Head of caudate nucleus (tissue), 42 donors: ENCODE data around the gene ATRAID.
"Not testable (repeated sequence)": the region's sequence is repeated elsewhere in the genome, so short reads cannot be mapped to it uniquely, and the experiment has no call there.

Experiments
- DNase-seq, 42 donors: peaks; one replicate each; pipeline versions ENCODE4 v3.0.0 to v3.0.0-alpha.2; 2020 to 2021; ENCODE audit warnings: mixed read lengths in 7 of 42
- intact Hi-C: fragments of 100-400 bp; cut with DNase I; formaldehyde crosslinking; loops from one replicate; pipeline ENCODE4 v1.15.0; 2022

ATRAID gene, protein sequence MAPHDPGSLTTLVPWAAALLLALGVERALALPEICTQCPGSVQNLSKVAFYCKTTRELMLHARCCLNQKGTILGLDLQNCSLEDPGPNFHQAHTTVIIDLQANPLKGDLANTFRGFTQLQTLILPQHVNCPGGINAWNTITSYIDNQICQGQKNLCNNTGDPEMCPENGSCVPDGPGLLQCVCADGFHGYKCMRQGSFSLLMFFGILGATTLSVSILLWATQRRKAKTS

DNA sequence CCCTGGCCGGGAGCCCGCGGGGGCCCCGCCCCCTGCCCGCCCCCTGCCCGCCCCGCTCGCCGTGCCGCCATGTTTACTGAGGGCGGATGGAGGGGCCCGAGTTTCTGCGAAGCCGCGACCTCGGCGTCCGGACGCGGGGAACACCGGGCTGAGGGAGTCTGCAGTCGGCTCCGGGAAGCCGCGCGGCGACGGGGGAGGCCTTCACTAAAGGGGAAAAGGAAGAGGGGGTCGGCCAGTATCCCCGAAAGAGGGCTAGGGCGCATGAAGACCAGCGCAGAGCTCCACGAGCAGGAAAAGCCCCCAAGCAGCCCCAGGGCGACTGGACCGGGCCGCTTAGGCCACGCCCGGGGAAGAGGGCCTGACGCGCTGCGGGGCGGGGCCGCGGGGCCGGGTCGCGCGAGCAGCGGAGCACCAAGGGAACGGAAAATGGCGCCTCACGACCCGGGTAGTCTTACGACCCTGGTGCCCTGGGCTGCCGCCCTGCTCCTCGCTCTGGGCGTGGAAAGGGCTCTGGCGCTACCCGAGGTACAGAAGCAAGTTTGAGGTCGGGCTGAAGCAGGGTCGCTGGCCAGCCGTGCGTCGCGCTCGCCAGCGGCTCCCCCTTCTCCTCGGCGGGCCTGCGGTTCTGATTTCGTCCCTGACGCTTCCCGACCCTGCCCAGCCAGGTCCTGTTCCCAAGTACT lies at the start of gene ATRAID, which contains the start of gene SLC5A6:
ATRAID (plus strand) TSS at position 99 of the 683 bp plus-strand sequence; CDS start at position 427, 328 bp downstream.
SLC5A6 (minus strand) TSS at position 326 of the 683 bp plus-strand sequence. CDS start 4,618 bp downstream, outside the sequence.
- DNase-seq: peak; percentile 65 to 95 (median 91)
- intact Hi-C loops: loop anchor here (5.0 to 10.0 kb wide), 4 partner anchors 80 to 237 kb away; partner anchors contain the start of genes EIF2B4, MAPRE3, NRBP1 and PREB

DNA sequence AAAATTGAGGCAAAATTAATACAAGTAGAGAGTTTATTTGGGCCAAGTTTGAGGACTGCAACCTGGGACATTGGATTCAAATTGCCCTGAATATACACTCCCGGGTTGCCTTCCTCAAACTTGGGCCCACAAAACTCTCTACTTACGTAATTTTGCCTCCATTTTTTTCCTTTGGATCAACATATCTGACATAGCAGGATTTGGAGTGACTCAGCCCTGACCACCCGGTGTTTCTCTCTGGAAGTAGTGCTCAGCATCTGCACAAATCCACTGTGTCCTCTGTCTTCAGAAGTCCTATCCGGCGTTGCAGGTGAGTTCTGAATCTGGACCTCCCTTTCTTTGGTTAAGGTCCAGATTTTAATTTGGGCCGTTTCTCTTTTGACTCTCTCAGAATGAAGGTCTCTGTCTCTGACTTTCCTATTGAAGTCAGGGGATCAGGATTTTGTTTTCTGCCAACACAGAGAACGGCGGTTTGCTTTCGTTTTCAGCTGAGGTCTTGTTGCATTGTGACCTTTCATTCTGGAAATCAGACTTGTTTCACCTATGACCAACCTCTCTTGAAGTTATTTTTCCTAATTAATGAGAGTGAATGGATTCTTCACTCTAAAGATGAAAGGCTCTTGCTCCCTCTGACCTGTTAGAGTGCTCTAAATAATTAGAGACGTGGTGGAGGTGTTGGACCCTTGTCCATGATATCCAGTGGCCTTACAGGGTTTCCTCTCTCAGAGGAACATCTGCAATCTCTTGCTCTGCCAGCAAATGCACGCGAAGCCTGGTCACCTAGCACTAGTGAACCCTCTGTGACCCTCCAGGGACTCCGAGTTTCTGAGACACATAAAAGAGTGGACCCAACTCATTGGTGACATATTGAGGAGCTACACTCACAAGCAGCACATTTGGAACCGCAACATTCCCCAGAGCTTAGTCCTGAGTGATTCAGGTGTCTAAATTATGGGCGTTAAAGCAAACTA lies 49.4 kb upstream of the ATRAID start:
- intact Hi-C loops: no loop called here
- DNase-seq: no peak

DNA sequence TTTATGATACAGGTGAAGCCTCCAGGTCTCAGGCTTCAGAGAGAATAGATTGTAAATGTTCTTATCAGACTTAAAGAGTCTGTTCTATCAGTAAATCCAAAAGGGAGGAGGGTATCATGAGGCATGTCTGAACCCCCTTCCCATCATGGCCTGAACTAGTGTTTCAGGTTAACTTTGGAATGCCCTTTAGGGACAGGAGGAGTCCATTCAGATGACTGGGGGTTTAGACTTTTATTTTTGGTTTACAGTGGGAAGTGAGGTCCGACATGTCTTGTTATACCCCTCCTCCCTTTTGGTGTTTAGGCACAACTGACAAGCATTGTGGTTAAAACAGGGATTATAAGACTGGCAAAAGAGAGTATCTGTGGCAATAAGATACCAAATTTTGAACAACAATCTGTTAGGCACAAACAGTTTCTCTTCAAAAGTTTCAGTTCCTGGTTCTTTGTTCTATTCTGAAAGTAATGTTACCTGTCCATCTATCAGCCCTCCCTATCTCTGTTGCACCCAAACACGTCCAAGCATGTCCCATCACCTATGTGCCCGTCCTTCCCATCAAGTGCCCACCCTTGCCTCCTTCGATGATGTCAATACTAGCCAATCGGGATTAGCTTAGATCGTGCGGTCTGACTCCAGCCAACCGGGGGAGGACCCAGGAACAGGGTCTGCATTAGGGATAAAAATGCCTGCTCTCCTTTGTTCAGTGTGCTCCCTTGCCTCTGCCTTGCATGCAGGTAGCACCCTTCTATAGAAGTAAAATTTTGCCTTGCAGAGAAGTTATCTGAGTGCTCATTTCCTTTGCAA lies 46.7 kb upstream of the ATRAID start:
- intact Hi-C loops: no loop called here
- DNase-seq: peak in 1 of 42 donors; percentile 24

DNA sequence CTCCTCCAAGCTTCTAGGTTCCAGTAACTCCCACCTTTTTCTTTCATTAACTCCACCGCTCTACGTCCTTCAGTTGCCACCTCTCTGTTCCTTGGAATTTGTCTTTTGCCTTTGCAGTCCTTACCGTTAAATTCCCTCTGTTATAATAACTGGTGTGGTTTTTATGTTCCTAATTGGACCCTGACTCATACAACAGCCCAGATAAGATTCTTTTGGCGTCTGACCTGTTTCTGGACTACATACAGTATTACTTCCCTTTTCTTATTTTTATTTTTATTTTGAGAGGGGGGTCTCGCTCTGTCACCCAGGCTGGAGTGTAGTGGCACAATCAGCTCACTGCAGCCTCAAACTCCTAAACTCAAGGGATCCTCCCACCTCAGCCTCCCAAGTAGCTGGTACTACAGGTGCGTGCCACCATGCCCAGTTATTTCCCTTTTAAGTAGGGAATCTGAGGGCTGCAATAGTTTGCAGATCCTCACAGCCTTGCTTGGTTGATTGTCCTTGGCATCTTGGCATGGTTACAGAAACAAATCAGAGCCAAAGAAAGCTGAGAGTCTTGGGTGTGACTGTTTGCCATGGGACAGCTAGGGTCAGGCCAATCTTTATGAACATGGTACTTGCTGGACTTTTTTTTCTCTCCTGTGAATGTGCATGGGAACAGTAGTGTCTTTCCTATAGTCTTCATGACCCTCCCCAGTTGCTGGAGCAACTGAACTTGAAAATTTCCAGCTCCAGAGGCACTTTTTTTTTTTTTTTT lies 41.1 kb upstream of the ATRAID start:
- intact Hi-C loops: no loop called here
- DNase-seq: no peak

DNA sequence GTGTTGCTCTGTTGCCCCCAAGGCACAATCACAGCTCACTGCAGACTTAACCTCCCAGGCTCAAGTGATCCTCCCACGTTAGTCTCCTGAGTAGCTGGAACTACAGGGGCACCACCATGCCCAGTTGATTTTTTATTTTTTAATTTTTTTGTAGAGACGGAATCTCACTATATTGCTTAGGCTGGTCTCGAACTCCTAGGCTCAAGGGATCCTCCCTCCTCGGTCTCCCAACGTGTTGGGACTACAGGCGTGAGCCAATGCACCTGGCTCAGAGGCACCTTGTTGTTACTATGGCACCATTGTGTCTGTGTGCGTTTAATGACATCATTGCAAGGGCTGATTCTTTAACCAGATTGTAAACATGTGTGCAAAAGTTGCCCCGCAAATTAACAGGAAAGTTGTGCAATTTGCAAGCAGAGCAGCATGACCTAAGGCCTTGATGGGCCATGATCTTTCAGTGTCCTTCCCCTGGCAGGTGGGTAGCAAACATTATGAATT lies 40.4 kb upstream of the ATRAID start:
- intact Hi-C loops: no loop called here
- no peak for DNase-seq

DNA sequence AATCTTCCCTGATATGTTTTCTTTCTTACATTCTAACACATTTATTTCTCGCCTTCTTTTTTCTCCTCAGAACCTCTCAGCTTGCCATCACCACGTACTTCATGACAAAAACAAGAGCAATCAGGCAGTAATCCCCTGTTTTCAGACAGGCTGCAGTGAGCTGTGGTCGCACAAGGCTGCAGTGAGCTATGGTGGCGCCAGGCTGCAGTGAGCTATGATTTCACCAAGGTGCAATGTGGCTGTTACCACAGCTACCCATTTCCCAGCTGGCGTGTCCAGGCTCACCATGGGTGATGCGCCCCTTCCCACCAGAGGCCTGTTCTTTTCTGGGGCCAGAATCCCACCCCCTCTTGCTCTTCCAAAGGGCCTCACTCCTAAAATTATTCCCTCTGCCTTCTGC lies 37.2 kb upstream of the ATRAID start:
- DNase-seq: no peak
- intact Hi-C loops: no loop called here

DNA sequence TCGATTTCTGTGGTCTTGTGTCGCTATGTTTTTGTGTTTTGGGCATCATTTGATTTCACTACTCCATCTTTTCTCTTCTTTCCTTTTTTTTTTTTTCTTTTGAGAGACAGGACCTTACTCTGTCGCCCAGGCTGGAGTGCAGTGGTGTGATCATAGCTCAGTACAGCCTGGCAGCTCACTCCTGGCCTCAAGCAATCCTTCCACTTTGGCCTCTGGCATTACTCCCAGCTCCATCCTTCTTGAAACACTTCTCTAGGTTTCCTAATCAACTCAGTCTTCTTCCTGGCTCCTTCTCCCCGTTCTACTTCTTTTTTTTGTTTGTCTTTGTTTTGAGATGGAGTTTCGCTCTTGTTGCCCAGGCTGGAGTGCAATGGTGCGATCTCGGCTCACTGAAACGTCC lies 36.5 kb upstream of the ATRAID start:
- peak in 1 of 42 donors; percentile 3 for DNase-seq
- intact Hi-C loops: no loop called here

DNA sequence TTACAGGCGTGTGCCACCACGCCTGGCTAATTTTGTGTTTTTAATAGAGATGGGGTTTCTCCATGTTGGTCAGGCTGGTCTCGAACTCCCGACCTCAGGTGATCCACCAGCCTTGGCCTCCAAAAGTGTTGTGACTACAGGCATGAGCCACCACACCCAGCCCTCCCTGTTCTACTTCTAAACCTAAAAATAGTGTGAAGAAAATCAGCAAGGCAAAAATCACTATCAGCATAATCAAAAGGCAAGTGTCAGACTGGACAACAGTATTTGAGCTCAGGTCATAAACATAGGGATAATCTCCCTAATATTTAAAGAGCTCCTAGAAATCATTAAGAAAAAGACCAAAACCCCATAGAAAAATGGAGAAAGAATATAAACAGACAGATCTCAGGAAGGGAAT lies 36.1 kb upstream of the ATRAID start:
- intact Hi-C loops, DNase-seq: not testable (repeated sequence)

DNA sequence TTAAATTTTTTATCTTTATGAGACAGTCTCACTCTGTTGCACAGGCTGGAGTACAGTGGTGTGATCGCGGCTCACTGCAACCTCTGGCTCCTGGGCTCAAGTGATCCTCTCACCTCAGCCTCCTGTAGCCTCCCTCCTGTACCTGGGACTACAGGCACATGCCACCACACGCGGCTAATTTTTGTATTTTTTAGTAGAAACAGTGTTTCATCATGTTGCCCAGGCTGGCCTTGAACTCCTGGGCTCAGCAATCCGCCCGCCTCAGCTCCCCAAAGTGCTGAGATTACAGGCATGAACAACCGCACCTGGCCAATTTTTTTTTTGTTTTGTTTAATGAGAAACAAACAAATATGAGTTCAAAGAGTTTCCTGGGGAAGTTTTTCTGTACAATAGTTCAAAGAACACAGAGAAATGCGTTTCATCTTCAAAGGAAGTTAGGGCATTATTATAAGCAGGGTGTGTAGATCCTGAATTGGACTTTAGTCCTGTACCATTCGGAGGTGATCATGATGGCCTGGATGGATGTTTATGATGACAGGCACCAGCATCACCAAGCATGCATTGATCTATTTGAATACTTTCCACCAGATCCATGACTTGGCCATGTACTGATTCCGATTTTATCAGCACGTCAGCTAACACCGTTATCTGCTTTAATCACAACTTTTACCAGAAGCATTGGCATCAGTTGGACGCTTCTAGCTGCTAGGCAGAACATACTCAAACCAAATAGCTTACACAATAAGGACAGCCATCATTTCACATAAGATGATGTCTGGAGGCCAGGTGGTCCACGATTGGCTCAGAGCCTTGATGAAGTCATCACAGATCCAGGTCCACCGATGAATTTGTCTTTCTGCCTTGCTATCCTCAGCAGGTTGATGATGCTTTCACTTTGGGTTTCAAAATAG lies 34.1 kb upstream of the ATRAID start:
- intact Hi-C loops: no loop called here
- DNase-seq: no peak

DNA sequence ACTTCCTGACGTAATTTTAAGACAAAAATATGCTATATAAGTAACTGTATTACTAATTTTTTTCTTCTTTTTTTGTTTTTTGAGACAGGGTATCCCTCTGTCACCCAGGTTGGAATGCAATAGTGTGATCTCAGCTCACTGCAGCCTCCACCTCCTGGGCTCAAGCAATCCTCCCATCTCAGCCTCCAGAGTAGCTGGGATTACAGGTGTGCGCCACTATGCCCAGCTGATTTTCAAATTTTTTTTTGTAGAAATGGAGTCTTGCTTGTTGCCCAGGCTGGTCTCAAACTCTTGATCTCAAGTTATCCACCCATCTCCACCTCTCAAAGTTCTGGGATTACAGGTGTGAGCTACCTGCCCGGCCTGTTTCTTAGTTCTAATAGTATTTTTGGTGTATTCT lies 33.4 kb upstream of the ATRAID start:
- DNase-seq: no peak
- intact Hi-C loops: no loop called here

DNA sequence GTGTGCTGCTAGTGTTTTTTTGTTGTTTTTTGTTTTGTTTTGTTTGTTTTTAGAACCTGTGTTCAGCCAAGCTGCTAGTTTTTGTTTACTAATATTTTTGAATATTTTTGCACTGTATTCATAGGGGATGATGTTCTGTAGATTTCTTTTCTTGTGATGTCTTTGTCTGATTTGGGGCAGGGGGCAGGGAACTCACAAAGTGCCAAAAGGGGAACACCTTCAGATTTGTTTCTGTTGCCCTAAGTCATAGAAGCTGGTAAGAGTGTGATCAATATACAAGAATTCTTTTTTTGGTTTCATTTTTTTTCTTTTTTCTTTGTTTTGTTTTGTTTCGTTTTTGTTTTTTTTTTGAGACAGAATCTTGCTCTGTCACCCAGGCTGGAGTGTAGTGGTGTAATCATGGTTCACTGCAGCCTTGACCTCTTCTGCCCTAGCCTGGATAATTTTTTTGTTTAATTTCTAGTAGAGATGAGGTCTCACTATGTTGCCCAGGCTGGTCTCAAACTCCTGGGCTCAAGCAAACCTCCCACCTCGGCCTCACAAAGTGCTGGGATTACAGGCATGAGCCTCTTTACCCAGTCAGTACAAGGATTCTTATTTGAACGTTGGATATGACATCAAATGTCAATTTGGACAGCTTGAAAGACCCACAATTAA lies 32.4 kb upstream of the ATRAID start:
- DNase-seq: no peak
- intact Hi-C loops: no loop called here

DNA sequence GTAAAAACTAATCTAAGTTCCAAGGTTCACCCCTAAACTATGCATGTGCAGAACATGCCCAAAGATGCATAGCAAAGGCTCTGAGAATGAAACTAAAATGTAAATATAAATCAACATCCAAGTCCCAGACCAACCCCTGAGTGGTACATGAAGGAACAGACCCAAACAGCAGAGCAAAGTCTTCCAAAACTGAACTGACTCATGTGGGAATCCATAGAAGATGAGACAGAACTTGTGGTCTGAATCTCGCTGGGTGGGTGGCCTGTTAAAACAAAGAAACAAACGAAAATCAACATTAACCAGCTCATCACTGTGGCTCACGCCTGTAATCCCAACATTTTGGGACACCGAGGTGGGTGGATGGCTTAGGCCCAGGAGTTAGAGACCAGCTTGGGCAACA lies 29.5 kb upstream of the ATRAID start:
- no peak for DNase-seq
- intact Hi-C loops: no loop called here

DNA sequence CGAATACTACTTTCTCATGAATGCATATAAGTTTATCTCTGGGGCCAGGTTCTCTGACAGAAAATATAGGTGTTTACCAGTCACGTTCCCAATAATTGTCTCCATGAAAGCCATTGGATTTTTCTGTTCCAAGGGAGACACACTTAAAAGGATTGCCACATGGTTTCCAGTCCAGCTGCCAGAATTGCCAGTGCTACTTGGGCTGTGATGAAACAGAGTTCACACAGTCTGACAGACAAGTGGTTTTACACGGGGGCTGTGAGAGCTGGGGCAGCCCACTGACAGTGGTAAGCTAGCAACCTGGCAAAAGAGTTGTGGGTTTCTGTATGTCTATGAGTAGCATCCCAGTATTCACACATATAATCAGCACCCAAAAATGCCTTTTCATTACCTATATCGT lies 27.7 kb upstream of the ATRAID start:
- DNase-seq: no peak
- intact Hi-C loops: no loop called here

DNA sequence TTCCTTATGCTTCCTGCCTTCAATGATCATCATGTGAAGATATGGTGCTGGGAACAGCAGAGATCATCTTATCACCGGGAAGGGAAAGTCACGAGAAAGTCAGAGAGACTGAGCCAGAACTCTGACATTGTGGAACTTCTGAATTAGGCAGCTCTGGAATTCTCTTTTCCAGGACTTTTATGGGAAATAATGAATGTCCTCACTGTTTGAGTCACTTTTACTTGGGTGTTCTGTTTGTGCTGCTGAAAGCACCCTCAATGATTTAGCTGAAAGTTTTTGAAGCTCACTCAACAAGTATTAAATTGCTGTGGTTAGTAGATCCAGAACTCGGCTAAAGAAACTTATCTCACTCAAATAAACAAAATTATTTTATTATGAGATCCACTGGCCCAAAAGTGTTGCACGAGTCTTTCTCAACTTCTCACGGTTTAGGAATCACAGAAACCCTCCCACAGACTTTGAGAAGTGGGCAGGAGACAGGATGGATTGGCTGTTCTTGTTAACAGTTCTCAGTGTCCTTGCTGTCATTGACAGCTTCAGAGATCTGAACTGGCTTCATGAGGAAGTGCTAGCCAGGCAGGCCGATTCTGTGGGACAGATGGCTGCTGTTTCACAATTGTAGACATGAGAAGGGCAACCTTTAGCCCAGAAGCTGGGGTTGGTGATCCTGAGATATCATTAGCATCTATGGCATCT lies 26.4 kb upstream of the ATRAID start:
- intact Hi-C loops: no loop called here
- DNase-seq: peak in 5 of 42 donors; percentile 2 to 45 (median 11)

DNA sequence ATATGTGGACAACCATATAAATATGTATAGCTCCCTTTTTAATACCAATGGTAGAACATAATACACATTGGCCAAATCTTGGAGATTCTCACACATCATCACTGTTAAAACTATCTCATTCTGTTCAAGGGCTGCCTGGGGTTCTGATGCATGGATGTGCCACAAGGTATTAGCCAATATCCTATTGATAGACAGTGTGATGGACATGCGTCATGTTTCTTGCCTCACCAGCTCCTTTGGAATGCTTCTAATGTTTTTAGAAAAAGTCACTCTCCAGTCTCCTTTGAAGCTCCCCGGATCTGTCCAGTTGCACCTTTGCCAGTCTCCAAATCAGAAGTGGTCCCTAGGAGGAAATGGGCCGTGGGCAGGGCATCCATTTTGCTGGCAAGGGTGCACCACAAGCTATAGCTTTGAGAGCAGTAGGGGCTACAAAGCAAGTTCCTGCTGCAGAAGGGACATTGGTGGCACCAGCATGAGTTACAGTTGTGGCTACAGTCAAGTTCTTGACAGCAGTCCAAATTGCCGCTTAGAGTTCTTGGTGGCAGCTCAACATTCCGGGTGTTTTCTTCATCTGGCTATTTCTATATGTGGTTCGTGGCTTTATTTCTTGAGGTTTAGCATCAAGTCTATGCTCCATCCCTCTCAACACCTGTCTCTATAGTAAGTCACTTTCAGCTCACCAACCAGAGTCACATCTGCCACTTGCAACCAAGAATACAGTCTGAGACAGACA lies 25.1 kb upstream of the ATRAID start:
- intact Hi-C loops: no loop called here
- DNase-seq: no peak
